ENCODE results near the gene CEP19.

CEP19 gene

DNA sequence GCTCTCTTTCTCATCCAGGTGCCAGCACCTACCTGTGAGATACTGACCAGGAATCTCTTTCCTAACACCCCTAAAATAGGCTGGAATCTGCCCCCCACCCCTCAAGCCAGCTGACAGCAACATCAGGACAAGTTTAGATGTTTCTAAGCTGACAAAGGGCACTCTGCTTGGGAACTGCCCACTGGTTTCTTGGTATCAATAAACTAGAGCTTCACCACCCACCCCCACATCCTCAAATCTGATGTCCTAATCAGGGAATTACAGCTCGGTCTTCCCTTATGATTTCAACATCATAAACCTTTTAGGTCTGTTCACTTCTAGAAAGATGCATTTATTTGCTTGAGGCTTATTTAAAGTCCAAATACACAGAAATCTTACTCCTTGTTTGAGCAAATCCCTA, 34.7 kb downstream of the CEP19 start:
- DNase-seq (ENCODE audit: low read depth), result no peak
- H3K4me3 ChIP-seq (ENCODE audit: low read depth, low read length), result no peak overlapping the region
- no peak for TF ChIP-seq CTCF (IDR thresholded peaks at IDR 0.05; ENCODE audit: control insufficient read depth, extremely low read depth, insufficient read depth)

- no peak overlapping the region for H3K4me3 ChIP-seq (ENCODE audit: low read depth, low read length)
- no peak for TF ChIP-seq CTCF (IDR thresholded peaks at IDR 0.05; ENCODE audit: control insufficient read depth, extremely low read depth, insufficient read depth)
- DNase-seq (ENCODE audit: low read depth), result no peak
These were observed 38.4 kb downstream of the CEP19 start for GRCh38 chr3:196673632-196674031.

DNA sequence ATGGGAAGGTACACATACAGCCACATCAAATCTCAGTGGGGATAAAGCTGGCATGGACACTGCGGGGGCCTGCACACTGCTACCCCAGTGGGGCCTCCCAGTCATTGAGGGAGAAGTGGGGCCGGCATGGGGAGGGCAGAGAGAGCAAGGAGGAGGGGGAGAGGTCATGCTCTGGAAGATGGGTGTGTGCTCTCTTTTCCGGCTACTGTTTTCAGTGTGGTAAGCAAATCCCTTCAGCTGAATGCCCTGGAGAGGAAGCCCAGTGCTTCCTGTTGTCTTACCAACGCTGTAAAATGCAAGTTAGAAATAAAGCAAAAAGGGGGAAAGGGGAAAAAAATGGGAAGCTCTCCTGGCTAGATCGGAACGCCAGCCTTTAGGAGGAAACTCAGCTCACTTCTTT, 41.7 kb downstream of the CEP19 start:
- TF ChIP-seq CTCF (IDR thresholded peaks at IDR 0.05; ENCODE audit: control insufficient read depth, extremely low read depth, insufficient read depth), result no peak
- DNase-seq (ENCODE audit: low read depth), result no peak
- H3K4me3 ChIP-seq (ENCODE audit: low read depth, low read length), result no peak overlapping the region

- TF ChIP-seq CTCF (IDR thresholded peaks at IDR 0.05; ENCODE audit: control insufficient read depth, extremely low read depth, insufficient read depth), result no peak
- H3K4me3 ChIP-seq (ENCODE audit: low read depth, low read length), result no peak overlapping the region
- no peak for DNase-seq (ENCODE audit: low read depth)
These were observed 44.8 kb downstream of the CEP19 start for GRCh38 chr3:196667056-196667825.

- TF ChIP-seq CTCF (IDR thresholded peaks at IDR 0.05; ENCODE audit: control insufficient read depth, extremely low read depth, insufficient read depth), result no peak
- no peak for DNase-seq (ENCODE audit: low read depth)
- H3K4me3 ChIP-seq (ENCODE audit: low read depth, low read length), result no peak overlapping the region
These were observed 45.8 kb downstream of the CEP19 start for GRCh38 chr3:196666001-196666867.

GRCh38 chr3:196662711-196663571, 49.1 kb downstream of the CEP19 start:
- DNase-seq (ENCODE audit: low read depth), result no peak
- no peak overlapping the region for H3K4me3 ChIP-seq (ENCODE audit: low read depth, low read length)
- TF ChIP-seq CTCF (IDR thresholded peaks at IDR 0.05; ENCODE audit: control insufficient read depth, extremely low read depth, insufficient read depth), result no peak
